GM21619 (cell line): ENCODE data around the gene C4orf50.

Source experiments
- ATAC-seq: cut with Tn5 transposase; IDR thresholded peaks from one replicate; pipeline ENCODE4 v1.9.1; 2021; ENCODE audit not compliant: unreplicated experiment

C4orf50 gene

GRCh38 chr4:6044276-6044675 lies 26.0 kb upstream of the C4orf50 start:
- no peak for ATAC-seq

DNA sequence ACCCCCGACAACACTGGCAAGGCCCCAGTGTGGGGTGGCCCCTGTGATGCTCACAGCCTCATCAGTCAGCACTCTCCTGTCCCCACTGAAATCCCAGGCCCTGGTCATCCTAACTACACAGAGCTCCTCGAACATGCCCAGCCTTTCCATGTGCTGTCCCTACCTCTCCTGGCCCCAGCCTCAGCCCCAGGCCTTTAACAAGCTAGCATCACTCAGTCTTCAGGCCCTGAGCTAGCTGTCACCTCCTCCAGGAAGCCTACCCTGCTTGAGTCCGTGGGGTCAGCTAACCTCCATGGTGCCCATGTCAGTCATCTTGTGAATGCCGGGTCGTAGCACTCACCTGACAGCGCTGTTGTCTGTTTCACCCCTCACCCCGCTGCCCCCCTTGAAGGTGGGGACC lies 25.6 kb upstream of the C4orf50 start:
- ATAC-seq, result no peak

- ATAC-seq, result no peak
Observed at GRCh38 chr4:6043188-6043587, 25.0 kb upstream of the C4orf50 start.

DNA sequence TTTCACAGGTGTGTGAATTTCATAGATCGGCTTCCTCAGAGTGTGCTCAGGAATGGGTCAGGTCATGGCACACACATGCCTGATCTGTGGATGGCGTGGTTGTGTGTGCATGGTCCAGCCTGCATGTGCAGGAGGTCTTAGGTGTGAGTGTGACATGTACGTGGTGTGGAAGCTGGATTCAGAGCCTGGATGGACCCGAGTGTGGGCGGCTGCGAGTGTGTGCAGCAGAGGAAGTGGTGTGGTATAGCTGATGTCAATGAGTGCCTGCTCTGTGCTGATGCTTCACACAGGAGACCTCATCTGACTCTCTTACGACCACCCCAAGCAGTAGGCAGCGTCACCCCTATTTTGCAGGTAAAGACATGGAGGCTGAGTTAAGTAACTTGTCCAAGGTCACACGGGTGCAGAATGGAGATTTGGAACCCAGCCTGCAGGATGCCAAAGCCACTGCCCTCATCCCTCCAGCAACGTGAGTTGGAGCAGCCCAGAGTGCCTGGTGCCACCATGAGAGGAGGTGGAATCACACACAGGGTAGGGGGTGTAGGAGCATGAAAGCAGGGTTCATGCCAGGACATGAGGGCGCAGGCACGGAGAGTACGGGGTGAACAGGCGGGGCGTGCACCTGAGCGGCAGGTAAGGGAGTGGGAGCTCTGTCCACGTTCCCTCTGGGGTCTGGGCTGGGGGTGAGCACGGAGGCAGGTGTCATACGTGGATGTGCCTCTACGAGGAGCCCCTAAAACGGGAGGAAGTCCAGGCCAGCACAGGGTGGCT lies 24.2 kb upstream of the C4orf50 start:
- ATAC-seq, result no peak

GRCh38 chr4:6041800-6042199 lies 23.6 kb upstream of the C4orf50 start:
- no peak for ATAC-seq

DNA sequence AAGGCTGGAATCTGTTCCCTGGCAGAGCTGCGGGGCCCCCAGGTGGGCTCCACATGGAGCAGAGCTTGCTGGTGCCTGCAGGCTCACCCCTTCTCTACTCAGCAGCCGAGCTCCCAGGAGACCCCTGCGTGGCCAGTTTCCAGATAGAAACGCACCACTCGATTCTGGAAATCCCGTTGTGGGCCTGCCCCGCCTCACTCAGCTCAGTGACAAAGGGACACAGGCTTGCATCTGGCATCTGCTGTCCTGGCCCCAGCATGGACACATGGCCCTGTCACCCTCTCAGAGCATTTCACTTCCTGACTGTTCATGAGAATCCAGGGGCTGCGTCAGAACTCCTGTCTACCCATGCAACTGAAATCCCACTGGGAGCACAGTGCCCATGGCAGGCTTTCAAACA lies 20.5 kb upstream of the C4orf50 start:
- ATAC-seq, result no peak

DNA sequence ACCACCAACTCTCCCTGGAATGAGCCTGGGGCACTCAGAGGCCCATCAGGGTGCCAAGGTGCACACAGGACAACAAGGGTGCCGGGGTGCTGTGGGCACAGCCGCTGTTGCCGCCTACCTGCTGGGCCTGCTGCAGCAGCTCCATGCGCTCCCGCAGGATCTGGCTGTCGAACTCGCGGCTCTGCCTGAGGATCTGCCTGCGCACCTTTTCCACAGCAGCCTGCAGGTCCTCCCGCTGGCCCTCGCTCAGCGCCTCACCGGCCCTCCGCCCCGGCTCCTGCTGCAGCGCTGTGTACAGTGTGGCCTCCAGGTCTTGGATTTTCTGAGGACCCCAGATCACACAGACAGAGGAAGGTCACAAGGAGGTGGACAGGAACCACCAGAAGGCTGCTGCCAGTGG lies 17.6 kb upstream of the C4orf50 start:
- ATAC-seq, result no peak

DNA sequence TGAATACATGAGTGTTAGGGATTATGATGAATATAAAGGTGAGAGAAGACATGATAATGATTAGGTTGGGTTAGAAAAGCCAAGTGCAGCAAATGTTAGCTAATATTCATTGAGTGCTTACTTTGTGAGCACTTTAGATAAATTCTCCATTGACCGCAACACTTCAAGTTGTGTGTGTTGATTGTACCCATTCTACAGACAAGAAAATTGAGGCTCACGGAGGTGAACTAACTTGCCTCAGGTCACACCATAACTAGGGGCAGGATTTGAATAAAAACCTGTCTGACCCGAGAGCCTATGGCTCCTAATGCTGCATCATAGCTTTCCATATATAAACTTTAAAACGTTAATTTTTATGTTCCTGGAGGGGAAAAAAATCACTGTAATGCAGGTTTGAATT lies 15.2 kb upstream of the C4orf50 start:
- ATAC-seq, result no peak

DNA sequence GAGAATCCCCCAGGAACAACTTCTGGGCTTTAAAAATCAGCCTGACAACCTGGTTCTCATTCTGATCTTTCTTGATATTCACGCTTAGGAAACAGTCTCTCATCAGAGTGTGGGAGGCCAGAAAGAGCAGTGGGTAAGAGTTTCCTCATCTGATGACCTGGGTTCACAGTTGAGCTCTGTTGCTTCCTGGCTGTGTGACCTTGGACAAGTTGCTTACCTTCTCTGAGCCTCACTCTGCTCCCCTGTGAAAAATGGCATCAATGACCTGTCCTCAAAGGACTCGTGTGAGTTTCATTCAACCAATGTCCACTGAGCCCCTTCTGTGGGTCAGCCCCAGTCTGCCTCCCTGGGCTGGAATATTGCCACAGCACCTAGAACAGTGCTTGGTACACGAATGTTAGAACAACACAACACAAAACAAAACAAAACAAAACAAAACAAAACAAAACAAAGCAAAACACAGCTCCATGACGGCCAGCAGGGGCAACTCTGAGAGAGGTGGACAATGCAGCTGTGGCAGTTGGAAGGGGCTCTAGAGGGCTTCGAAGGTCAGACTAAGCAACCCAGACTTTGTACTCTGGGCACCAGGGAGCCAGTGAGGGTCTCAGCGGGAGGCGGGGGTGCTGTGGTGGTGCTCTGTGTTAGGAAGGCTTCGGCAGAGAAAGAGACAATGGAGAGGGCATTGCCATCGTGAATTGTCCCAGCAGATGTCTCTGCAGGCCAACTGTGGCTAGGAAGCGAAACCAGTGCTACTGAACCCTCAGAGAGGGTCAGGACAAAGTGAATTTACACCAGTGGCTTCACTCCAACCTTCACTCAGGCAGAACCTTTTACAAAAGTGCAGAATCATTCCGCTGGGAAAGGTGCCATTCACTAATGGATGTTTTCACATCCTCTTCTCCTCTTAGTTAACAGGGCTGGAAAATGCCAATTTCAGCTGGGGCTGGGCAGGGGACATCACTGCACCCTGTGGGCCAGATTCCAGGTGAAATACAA lies 14.3 kb upstream of the C4orf50 start:
- ATAC-seq, result no peak

- no peak for ATAC-seq
Observed at GRCh38 chr4:6031846-6032245, 13.6 kb upstream of the C4orf50 start.

DNA sequence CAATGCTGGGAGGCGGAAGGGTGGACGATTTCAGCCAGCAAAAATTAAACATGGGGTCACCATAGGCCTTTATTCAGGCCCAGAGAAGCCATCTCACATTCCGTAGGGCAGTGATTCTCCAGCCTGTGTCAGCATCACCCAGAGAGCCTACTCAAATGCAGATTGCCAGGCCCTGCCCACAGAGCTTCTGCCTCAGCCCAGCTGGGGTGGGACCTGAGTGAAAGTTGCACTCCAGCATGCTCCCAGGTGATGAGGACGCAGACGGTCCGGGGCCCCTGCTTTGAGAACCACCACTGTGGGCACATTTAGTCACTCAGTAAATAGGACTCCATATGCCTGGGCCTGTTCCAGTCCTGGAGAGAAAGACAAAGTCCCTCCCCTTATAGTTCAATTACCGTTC lies 12.4 kb upstream of the C4orf50 start:
- no peak for ATAC-seq

- no peak for ATAC-seq
Observed at GRCh38 chr4:6029254-6029653, 11.0 kb upstream of the C4orf50 start.

GRCh38 chr4:6028168-6028567 lies 9.9 kb upstream of the C4orf50 start:
- ATAC-seq, result no peak

- no peak for ATAC-seq
Observed at GRCh38 chr4:6027392-6027791, 9.2 kb upstream of the C4orf50 start.

- no peak for ATAC-seq
Observed at GRCh38 chr4:6024313-6024960, 6.2 kb upstream of the C4orf50 start.

- no peak for ATAC-seq
Observed at GRCh38 chr4:6023731-6024130, 5.5 kb upstream of the C4orf50 start.

DNA sequence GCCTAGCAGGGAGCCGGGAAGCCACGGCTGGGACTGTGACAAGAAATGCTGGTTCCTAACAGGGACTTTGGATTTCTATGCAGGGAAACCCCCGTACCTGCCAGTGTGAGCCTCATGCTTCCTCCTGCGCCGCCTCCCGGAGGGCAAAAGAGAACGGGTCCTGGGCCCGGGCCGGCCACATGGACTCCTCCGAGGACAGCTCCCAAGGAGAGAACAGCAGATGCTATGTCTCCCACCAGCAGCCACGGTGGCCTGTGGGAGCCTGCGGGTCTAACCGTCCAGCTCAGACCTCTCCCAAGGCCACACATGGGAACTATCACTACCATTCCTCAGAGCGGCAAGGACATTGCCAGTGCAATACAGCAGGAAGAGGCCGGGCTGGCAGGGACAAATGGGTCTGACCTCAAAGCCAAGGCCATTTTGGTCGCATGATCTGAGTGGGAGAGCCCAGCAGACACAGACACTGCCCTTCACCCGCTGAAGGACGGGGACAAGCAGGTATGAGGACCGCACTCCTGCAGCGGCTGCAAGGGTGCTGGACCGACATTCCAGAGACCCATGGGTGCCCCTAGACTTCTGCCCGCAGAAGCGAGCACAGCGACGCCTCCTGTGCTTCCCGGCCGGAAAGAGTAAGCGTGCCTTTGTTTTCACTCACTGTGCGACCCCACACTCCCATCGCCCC lies 4.5 kb upstream of the C4orf50 start:
- no peak for ATAC-seq

DNA sequence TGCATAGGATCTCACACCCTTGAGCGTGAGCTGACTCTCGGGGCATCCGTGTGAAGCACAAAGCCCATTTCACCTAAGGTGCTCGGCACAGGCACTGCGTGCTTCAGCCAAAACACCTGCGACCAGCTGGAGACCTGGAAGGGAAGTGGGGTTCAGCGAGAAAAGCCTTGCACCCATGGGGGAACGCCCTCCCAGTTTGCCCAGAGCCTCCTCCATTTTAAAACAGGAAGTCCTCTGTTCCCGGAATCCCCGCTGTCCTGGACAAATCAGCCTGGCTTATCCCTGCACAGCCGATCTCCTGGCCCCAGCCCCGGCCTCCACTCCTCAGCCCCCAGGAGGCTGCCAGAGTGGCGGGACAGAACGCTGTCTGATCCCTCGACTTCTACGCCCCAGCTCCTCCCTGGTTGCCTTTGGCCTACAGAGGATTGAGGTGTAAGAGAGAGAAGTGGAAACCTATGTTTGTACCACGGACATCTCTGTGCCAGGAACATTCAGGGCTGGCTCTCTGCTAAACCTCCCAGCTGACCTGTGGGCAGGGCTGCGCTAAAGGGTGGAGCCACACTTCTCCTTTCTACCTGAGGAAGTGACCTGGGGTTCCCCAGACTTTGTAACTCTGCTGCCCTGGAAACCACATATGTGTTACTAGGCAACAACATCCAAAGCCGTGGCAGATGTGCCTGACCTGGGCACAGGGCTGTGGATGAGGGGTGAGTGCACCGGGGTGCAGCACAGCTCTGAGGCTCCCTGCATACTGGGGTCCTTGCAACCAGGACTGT lies 3.8 kb upstream of the C4orf50 start:
- no peak for ATAC-seq

DNA sequence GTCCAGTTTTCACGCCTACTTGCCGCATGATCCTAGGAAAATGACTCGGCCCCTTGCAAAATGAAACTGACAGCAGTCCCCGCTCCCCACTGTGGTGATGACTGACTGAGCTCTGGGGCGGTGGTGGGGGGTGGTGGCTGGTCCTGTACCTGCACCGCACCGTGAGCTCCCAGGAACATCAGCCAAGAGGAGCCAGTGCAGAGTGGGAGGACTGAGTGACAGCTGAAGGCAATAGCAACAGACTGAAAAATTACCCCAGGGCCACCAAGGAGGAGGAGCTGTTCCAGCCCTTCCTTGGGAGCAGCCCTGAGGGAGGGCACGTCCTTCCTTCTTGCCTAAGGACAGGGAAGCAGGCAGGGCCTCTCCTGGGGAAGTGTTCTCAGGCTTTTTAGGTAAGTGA lies 2.4 kb upstream of the C4orf50 start:
- ATAC-seq, result no peak
